ENCODE measurements around the gene YPEL4.
A peak's percentile ranks its signal among the peaks of the same experiment; 100 is the strongest.

YPEL4 gene

DNA sequence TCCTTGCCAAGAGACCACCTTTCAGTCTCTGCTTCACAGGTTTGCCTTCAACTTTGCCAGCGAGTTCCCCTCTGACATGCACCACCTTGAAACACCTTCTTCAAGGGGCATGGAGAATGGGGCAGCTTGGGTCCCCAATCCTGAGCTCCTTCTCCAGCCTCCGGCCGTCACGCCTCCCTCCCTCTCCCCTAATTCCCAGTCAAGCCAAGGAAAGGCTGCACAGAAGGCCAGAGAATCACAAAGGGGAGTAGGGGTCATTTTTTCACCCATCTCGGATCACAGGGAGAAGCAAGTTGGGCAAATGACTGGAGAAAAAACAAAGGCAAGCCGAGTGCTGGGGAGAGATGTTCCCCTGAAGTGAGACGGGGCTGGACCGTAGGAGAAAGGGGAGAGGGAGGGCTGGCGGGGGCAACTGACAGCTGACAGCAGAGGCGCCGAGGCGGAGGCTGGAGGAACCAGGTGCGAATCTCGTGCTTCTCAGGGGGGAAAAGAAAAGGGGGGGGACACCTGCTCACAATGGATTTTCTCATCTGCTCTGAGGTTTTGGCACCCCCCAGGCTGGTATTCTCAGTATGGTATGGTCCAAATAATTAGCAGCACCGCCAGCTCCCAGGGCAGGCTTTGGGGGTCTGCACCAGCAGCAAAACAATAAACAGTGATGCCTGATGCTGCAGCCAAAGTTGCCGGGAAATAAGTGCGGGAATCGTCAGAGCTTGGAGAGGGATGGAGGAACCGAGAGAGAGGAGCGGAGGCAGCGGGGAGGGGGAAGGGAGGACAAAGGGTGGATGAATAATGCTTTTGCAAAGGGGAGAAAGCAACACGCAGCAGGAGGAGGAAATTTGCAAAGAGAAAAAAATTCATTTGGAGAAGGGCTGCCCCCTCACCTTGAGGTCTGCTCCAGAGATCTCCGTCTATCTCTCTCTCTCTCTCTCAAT is 644 bp downstream of the YPEL4 start:
- DNase-seq: no peak

- no peak for DNase-seq
Measured at GRCh38 chr11:57647960-57648800, 1.5 kb downstream of the YPEL4 start.

GRCh38 chr11:57647372-57647771 is 2.3 kb downstream of the YPEL4 start:
- no peak for DNase-seq

- DNase-seq: no peak
Measured at GRCh38 chr11:57646799-57647303, 2.9 kb downstream of the YPEL4 start.

GRCh38 chr11:57646194-57646798 is 3.4 kb downstream of the YPEL4 start:
- DNase-seq: no peak

GRCh38 chr11:57645689-57646085 is 4.0 kb downstream of the YPEL4 start:
- DNase-seq: no peak

DNA sequence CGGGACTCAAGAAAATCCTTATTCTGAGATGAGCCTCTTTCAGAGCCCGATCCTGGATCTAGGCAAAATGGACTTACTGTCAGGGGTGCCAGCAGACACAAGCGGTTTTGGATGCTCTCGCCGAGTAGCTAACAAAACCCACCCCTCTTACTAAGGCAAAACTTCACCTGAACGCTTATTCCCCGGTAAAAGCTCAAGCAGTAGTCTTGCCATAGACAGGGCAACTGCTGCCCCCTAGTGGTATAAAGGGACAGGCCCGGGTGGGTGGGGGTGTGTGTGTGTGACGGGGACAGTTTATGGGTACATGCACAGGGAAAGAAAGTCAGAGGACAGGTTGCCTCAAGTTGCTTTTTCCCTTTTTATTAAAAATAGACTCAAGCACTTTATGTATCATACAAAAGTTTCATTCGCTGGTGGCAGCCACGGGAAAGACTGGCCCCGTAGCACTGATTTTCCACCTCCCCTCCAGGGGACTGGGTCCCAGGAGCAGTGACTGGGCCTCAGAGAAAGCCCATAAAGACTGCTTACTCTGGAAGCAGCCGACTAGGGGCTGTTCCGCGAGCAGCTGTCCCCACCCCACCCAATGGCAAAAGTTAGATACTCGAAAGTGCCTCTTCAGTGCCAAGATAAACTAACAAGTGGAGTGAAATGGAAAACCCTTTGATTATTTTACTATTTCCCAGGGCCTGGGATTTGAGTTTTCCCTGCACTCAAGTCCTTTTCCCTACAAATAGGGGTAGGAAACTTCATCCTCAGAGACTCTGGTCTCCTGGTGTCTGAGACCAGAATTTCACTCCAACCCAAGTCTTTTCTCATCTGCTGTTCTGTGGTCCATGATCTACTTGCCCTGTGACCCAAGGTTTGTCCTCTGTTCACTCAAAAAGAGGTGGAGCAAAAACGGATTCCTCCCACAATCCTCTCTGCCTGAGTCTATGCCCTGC is 4.7 kb downstream of the YPEL4 start:
- DNase-seq: peak; percentile 76

GRCh38 chr11:57643802-57644201 is 5.9 kb downstream of the YPEL4 start:
- no peak for DNase-seq

DNA sequence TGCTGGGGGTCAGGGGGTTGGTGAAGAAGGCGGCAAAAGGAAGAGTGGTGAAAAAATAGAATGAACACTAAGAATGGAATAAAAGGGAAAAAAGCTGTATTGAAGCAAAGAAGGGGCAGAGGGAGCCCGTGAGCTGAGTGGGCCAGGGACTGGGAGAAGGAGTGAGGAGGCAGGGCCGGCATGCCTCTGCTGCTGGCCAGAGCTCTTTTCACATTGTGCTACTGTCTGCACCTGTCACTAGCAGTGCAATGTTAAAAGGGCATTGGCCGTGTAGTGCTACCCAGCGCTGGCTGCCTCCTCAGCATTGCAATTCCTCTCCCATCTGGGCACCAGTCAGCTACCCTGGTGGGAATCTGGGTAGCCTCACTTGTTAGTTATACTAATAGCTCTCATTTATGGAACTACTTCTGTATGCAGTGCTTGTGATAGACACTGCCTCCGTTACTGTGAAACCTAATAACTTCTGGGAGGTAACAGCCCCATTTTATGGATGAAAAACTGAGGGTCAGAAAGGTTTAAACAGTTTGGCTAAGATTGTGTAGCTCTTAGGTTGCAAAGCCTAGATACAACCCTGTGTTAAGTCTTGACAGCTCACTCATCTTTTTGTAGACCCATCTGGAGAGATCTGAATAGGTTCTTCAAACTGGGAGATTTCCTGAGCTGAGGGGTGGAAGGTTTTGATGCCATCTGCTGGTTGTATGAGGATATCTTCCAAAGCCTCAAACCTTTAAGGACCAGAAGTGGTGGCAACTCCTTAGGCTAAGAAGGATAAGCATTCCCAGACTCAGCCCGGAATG is 8.5 kb downstream of the YPEL4 start:
- DNase-seq: no peak

DNA sequence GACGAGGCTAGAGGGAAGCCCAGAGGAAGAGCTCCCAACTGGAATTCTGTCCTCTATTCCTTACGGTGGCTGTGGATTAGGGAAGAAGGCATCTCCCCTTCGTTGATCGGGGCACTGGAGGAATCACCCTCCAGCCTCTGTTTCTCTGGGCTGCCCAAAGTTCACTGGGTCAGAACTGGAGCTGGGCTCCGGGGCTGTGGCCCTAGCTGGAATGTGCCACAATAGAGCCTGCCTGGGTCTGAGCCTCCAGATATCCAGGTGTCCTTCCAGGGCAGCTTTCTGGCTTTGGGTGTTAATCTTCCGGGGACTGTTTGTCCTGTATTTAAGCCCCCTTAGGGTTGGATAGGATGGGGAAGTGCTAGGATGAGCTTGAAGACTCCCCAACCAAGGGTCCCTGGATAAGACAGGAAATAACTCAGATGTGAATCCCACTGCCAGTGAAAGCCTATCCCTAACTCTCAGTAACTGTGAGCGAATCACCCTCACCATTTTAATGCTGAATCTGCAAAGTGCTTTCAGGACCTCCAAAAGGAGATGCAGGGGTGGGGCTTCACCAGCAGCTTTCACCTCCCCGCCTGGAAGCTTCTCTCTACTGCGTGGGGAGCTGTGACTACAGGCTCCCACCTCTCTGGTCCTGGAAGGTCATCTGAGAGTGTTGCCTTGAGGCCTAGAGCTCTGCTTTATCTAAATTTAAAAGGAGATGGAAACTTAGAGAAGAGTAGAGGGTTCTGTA is 9.5 kb downstream of the YPEL4 start:
- DNase-seq: no peak

- DNase-seq: no peak
Measured at GRCh38 chr11:57639321-57640067, 10.2 kb downstream of the YPEL4 start.

DNA sequence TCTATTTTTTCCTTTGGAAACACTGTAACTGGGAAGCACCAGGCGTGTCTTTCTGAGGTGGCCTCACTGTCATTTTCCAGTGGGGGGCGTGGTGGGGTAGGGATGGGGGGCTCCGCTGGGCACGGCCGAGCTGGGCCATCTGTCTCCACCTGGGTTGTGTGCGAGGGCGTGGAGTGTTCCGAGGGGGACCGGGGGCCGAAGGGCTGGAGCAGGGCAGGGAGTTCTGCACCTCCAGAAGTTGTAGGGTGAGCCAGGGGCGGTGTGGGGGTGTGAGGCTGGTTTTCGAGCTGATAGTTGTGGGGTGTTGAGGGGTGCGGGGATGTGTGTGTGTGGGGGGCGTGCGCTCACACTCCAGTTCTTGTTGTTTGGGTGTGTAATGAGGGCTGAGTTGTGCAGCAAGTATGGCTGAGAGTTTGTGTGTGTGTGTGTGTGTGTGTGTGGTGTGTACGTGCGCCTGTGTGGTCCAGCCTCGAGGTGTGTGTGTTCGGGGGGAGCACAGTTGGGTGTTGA is 10.8 kb downstream of the YPEL4 start:
- DNase-seq: no peak

GRCh38 chr11:57638005-57638781 is 11.5 kb downstream of the YPEL4 start:
- no peak for DNase-seq

DNA sequence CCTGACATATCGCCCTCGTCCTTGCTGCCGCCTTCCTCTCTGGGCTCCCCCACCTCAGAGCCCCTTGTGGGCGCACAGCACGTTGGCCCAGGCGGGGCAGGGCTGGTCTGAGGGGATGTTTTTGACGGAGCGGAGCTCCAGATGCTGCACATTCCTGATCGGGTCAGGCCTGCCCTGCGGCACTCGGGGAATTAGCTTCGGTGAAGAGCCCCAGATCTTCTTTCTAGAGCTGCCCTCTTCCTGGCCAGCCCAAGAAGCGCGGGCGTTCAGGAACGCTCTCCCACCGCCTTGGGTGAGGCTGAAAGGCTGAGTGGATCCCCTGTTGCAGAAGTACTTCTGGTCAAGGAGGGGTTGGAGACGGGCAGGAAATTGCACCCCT is 12.1 kb downstream of the YPEL4 start:
- DNase-seq: no peak

GRCh38 chr11:57635246-57635645 is 14.5 kb downstream of the YPEL4 start:
- no peak for DNase-seq

DNA sequence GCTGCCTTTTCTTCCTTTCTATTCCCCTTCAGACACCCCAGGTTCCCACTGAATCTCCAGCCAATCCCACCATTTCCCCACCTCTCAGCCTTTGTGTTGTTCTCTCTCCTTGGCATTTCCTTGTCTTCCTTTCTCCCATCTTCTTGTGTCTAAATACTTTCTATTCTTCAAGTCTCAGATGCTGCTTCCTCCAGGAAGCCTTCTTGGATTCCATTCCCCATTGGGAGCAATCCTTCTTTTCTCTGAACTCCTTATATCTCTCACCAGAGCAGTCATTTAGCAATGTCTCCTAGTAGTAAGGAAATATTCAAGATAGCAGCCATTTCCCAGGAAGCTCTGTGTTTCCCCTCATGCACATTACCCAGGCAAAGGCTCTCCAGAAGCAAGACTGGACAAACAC is 15.4 kb downstream of the YPEL4 start:
- no peak for DNase-seq

GRCh38 chr11:57633394-57634070 is 16.2 kb downstream of the YPEL4 start:
- DNase-seq: no peak

DNA sequence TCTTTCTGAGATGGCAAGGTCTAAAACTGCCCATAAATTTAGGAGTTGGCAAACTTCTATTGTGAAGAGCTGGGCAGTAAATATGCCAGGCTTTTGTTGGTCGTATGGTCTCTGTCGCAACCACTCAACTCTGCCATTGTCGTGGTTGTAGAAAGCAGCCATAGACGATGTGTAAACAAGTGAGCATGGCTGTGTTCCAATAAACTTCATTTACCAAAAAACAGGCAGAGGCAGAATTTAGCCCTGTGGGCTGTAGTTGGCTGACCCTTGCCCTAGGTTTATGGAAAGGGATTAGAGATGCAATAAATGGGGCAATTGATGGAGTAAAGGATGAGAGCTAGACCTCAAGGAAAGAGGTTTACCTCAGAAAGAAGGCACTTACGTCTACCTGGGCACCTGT is 17.6 kb downstream of the YPEL4 start:
- no peak for DNase-seq

Measured in activated CD4-positive, alpha-beta T cell treated with anti-CD3 and anti-CD28 coated beads for 1 hour (primary cell).